MV-4-11 (cell line): ENCODE measurements around the gene OGG1.
A peak's percentile ranks its signal among the peaks of the same experiment; 100 is the strongest.
"Not testable (repeated sequence)": the region's sequence is repeated elsewhere in the genome, so short reads cannot be mapped to it uniquely, and the experiment has no call there.

ENCODE experiments used
- DNase-seq: peaks from one replicate; lab custom pipeline; 2025; lab: John Stamatoyannopoulos, UW

Gene OGG1

DNA sequence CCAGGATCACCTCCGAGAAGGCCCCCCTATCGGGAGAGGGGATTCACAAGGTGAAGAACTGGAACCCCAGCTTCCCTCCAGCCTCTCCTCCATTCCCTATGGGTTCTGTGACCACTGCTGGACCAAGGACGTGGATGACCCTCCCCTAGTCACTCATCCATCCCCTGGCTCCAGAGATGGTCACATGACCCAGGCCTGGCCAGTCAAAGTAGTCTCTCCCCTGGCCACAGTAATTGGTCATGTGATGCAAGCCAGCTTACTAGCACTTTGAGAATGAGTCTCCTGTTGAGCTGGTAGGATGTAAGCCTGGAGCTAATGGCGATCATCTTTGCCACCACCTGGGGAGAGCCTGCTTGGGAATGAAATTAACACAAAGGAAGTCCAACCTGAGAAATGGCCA lies 16.1 kb downstream of the OGG1 start:
- no peak for DNase-seq

- no peak for DNase-seq
Observed at GRCh38 chr3:9767418-9767817, 17.7 kb downstream of the OGG1 start.

DNA sequence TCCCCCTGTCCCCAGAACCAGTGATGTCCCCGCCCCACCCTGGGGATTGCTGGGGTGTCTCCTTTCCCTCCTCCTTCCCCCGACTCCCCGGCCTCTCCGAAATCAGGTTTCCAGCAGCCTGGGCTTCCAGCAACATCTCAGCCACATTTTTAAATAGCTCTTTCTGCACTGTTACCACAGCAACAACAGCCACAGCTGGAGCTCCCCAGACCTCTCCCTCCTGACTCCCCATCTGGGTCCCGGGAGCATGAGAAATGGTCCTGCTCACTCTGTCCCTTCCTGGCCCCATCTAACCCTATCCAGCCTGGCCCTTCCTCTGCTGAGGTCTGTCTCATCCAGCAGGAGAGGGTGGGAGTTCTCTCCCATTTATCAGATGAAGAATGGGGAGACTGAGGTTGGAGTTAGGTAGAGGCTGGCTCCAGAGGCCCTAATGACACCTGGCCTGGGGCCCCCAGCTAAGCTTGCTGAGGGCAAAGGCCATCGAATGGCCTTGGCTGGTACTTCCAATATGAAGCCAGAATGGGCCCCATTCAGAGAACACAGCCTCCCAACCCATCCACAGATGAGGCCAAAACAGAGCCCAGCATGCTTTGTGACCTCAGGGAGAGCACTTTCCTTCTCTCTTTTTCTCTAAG lies 18.5 kb downstream of the OGG1 start:
- DNase-seq: no peak

DNA sequence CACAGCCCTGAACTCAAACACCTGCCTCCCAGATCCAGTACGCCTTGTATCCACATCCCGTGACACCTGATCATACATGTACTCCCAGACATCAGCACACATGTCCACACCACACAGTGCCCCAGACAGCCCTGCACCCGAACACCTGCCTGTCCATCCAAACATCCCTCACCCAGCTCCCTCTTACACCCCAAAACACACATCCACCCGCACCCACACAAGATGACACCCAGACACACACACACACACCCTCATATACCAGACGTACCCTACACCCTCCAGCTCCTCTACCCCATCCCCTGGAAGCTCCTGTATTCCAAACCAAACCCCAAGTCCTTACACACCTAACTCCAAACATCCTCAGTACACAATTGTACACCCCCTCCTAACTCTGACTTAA lies 19.3 kb downstream of the OGG1 start:
- no peak for DNase-seq

GRCh38 chr3:9769426-9770275 lies 19.9 kb downstream of the OGG1 start, which contains the start of gene CAMK1:
Gene CAMK1 (minus strand): TSS chr3:9769947. CDS start chr3:9767749, 2,198 bp downstream.
- DNase-seq: peak; percentile 30

DNA sequence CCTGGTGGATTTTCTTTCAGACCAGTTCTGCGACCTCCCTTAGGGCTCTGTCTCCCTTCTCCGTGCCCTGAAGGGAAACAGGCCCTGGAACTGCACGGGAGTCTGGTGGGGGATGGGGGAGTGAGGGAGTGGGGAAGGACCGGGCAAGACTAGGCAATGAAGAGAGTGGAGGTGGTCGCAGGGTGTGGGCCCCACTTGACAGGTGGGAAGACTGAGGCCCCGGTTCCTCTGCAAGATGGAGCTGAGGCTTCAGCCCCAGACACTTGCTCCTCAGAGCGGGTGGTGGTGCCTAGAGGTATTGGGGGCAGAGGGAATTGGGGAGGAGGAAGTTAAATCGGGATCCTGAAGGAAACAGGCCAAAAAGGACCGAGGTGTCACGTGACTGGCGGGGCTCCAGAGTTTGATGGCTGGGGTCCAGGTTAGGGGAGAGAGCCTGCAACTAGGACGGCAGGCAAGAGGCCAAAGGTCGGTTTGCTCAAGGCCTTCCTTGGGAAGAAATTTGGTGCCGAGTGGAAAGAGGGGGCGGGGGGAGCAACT lies 20.6 kb downstream of the OGG1 start:
- no peak for DNase-seq

DNA sequence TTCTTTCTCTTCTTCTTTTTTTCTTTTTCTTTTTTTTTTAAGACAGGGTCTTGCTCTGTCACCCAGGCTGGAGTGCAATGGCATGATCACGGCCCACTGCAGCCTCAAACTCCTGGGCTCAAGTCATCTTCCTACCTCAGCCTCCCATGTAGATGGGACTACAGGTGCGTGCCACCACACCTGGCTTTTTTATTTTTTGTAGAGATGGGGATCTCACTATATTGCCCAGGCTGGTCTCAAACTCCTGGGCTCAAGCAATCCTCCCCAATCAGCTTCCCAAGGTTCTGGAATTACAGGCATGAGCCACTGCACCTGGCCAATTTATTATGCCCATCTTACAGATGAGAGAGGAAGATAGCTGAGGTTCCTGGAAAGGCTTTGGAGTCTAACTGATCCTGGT lies 21.3 kb downstream of the OGG1 start:
- not testable (repeated sequence) for DNase-seq

GRCh38 chr3:9776896-9777693 lies 27.3 kb downstream of the OGG1 start:
- no peak for DNase-seq

- DNase-seq: no peak
Observed at GRCh38 chr3:9777694-9778021, 27.9 kb downstream of the OGG1 start.

GRCh38 chr3:9778143-9779074 lies 28.7 kb downstream of the OGG1 start:
- DNase-seq: peak; percentile 33

DNA sequence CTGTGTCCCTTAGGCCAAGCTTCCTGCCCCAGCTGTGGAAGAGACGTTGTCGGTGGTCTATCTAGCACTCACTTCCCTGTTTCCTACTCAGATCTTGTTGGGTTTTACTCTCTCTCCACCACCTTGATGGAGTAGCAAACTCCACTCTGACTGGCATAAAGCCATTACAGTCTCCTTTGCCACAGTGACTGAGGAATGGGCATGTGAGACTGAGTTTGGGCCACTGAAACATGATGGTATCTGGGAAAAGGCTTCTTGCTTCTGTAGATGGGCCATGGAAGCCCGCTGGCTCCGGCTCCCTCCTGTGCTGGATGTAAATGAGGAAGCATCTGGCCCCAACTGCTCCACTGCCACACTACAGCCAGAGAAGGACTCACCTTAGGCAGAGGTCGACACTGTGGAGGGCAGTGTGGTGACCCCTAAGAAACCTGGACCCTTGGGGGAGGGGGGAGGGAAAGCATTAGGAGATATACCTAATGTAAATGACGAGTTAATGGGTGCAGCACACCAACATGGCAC lies 29.4 kb downstream of the OGG1 start:
- DNase-seq: peak; percentile 37

DNA sequence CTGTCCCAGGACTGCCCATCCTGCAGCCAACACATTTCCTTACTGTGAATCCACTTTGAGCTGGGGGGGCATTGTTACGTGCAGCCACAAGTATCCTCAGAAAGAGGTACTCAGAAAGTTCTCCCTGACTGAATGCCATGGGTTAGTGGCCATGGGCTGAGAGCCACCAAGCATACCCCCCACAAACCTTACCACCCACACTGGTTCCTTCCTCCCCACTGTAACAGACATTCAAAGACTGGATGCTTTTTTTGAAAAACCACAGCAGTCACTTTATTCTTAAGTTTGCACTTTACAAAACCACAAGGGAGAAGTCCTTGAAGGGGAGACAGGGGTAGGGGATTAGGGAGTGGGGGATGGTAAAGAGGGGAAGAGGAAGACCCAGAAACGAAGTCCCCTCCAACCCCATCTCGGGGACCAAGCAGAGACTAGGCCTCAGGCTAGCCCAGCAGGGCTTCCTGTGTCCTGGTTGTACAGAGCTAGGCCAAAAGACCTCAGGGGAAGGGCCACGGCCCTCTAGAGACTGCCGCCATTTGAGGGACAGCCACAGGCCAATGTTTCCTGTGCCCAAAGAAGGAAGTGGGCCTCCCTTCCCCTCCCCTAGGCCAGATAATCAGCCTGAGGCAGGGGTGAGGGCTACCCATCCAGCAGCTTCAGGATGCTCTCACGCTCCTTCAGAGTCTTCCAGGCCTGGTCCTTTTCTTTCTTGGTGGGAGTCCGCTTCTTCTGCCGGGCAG lies 30.1 kb downstream of the OGG1 start:
- DNase-seq: peak; percentile 99

DNA sequence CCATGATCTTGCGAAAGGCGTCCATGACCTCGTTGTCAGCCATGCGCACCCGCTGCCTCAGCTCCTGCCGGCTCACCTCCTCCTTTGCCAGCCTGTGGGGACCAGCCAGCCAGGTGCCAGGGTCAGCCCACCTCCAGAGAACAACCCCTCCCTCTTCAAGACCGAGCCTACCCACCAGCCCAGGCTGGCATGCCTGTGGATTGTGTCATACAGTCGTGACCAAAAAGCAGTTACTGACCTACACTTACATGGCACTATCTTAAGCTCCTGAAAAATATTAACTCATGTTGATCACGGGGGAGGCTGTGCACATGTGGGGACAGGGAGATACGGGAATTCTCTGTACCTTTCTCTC lies 30.7 kb downstream of the OGG1 start:
- DNase-seq: peak; percentile 63

GRCh38 chr3:9780910-9781309 lies 31.2 kb downstream of the OGG1 start:
- no peak for DNase-seq

- DNase-seq: peak; percentile 45
Observed at GRCh38 chr3:9781551-9781950, 31.8 kb downstream of the OGG1 start.

DNA sequence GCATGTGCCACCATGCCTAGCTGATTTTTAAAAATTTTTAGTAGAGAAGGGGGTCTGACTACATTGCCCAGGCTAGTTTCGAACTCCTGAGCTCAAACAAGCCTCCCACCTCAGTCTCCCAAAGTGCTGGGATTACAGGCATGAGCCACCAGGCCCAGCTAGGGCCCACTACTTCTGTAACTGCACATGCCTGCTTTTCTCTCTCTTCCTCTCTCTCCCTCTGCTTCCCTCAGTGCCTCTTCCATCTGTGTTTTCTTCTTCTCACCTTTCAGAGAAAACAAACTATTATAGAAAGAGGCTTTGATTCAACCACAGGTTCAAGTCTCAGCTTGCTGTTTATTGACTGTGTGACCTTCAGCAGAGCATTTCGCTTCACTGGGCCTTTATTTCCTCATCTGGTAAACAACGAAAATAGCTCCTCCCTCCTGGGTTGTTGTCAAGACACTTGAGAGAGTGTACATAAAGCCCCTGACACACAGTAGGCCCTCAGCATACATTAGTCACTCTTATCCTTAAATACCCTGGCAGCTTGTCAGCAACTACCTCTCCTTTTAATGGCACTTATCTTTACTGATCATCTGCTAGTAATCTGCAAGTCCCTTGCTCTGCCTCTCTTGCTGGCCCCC lies 32.3 kb downstream of the OGG1 start:
- DNase-seq: no peak

GRCh38 chr3:9782770-9783169 lies 33.0 kb downstream of the OGG1 start:
- peak; percentile 21 for DNase-seq

- no peak for DNase-seq
Observed at GRCh38 chr3:9783954-9784353, 34.2 kb downstream of the OGG1 start.

GRCh38 chr3:9784965-9785364 lies 35.2 kb downstream of the OGG1 start:
- no peak for DNase-seq

DNA sequence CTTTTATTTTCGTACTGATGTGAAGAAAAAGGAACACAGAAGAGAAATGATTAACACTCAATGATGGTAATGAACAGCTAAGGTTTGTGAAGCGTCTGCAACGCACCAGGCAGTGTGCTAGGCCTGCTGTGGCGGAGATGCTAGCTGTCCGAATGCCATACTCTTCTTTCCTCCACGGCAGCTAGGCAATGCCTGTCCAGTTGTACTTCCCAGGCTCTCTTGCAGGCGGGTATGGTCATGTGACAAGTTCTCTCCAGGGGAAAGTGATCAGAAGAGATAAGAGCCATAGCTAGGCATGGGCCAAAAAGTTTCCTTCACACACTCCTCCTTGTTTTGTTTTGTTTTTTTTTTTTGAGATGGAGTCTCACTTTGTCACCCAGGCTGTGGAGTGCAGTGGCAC lies 35.9 kb downstream of the OGG1 start:
- no peak for DNase-seq
